HG02763 (cell line): Measurements from ENCODE around the gene GPBAR1.

Source experiments
- ATAC-seq: cut with Tn5 transposase; IDR thresholded peaks from one replicate; pipeline ENCODE4 v1.9.1; 2021; ENCODE audit warnings: mild to moderate bottlenecking, moderate library complexity; ENCODE audit not compliant: unreplicated experiment

Gene GPBAR1

GRCh38 chr2:218260742-218261422 lies at the start of gene GPBAR1:
Gene GPBAR1, plus strand, starts transcription at chr2:218261015. Its CDS starts 1,710 bp downstream, at chr2:218262725.
- ATAC-seq = no peak

GRCh38 chr2:218214116-218214515 lies 46.7 kb upstream of the GPBAR1 start:
- no peak for ATAC-seq

- ATAC-seq = no peak
Measured at GRCh38 chr2:218216336-218216673, 44.5 kb upstream of the GPBAR1 start.

- ATAC-seq = peak; percentile 64
Measured at GRCh38 chr2:218216674-218217359, 44.0 kb upstream of the GPBAR1 start, which contains the start of gene ARPC2. Gene ARPC2, plus strand, starts transcription at chr2:218217189. Its CDS starts 282 bp downstream, at chr2:218217471.

GRCh38 chr2:218217360-218218267 lies 43.2 kb upstream of the GPBAR1 start:
- ATAC-seq = peak; percentile 33

- peak; percentile 39 for ATAC-seq
Measured at GRCh38 chr2:218218268-218219185, 42.3 kb upstream of the GPBAR1 start.

- no peak for ATAC-seq
Measured at GRCh38 chr2:218219934-218220333, 40.9 kb upstream of the GPBAR1 start.

- ATAC-seq = no peak
Measured at GRCh38 chr2:218221000-218221399, 39.8 kb upstream of the GPBAR1 start.

GRCh38 chr2:218223046-218223445 lies 37.8 kb upstream of the GPBAR1 start:
- no peak for ATAC-seq

GRCh38 chr2:218224186-218224585 lies 36.6 kb upstream of the GPBAR1 start:
- ATAC-seq = no peak

- no peak for ATAC-seq
Measured at GRCh38 chr2:218226903-218227302, 33.9 kb upstream of the GPBAR1 start.

GRCh38 chr2:218228366-218229090 lies 32.3 kb upstream of the GPBAR1 start:
- no peak for ATAC-seq

GRCh38 chr2:218229239-218229638 lies 31.6 kb upstream of the GPBAR1 start:
- peak; percentile 76 for ATAC-seq

GRCh38 chr2:218229851-218230250 lies 31.0 kb upstream of the GPBAR1 start:
- no peak for ATAC-seq

- ATAC-seq = peak; percentile 61
Measured at GRCh38 chr2:218230882-218231281, 29.9 kb upstream of the GPBAR1 start.

GRCh38 chr2:218233543-218233942 lies 27.3 kb upstream of the GPBAR1 start:
- ATAC-seq = no peak

GRCh38 chr2:218234521-218234920 lies 26.3 kb upstream of the GPBAR1 start:
- no peak for ATAC-seq

- ATAC-seq = no peak
Measured at GRCh38 chr2:218235017-218235416, 25.8 kb upstream of the GPBAR1 start.

- no peak for ATAC-seq
Measured at GRCh38 chr2:218236829-218237228, 24.0 kb upstream of the GPBAR1 start.

- ATAC-seq = no peak
Measured at GRCh38 chr2:218238887-218239286, 21.9 kb upstream of the GPBAR1 start.
